ENCODE results near the gene TULP4.

DNA sequence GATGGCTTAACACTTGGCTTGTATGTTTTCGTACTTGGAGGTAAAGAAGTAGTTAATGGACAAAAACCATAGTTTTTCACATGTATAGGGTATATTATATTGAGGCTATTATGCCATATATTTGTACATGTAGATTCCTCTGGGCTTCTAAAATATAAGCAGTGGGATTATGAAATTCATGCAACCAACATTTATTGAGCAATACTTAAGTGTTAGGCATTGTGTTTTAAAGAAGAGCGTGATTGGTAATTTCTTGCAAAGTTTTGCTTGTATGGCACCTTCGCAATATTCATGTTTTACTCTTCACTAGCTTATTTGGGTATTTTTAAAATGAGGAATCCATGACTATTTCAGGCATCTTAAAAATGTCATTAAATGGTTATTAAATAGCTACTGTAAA lies 2.5 kb downstream of the TULP4 start:
- TF ChIP-seq CTCF (IDR thresholded peaks at IDR 0.05) (no peak), HOXA7 (CRISPR knock-in tag; IDR thresholded peaks at IDR 0.05) (no peak), FOSL2 (IDR thresholded peaks at IDR 0.05) (no peak), FOSL2 (CRISPR knock-in tag; IDR thresholded peaks at IDR 0.05) (no peak), HDAC2 (IDR thresholded peaks at IDR 0.05) (no peak), RCOR1 (IDR thresholded peaks at IDR 0.05; ENCODE audit: low read depth, low read length) (no peak)
